HG03064 (cell line): ENCODE data around the gene GPATCH2L.

Experiments used
- ATAC-seq: cut with Tn5 transposase; IDR thresholded peaks from one replicate; pipeline ENCODE4 v1.9.1; 2021; ENCODE audit warnings: low read depth; ENCODE audit not compliant: unreplicated experiment

GPATCH2L gene

GRCh38 chr14:76135722-76136121, 16.0 kb upstream of the GPATCH2L start:
- ATAC-seq, result no peak

GRCh38 chr14:76136476-76137110, 15.1 kb upstream of the GPATCH2L start:
- no peak for ATAC-seq

- ATAC-seq, result no peak
Measured at GRCh38 chr14:76138119-76138757, 13.5 kb upstream of the GPATCH2L start.

GRCh38 chr14:76138758-76139723, 12.7 kb upstream of the GPATCH2L start:
- no peak for ATAC-seq

- no peak for ATAC-seq
Measured at GRCh38 chr14:76143642-76144041, 8.1 kb upstream of the GPATCH2L start.

GRCh38 chr14:76146976-76147375, 4.7 kb upstream of the GPATCH2L start:
- ATAC-seq, result no peak

- ATAC-seq, result no peak
Measured at GRCh38 chr14:76149196-76149595, 2.5 kb upstream of the GPATCH2L start.

GRCh38 chr14:76152333-76152681, 585 bp downstream of the GPATCH2L start:
- peak; percentile 60 for ATAC-seq

- no peak for ATAC-seq
Measured at GRCh38 chr14:76153919-76154318, 2.2 kb downstream of the GPATCH2L start.

GRCh38 chr14:76154539-76155126, 2.9 kb downstream of the GPATCH2L start:
- no peak for ATAC-seq

GRCh38 chr14:76163668-76164363, 12.1 kb downstream of the GPATCH2L start:
- ATAC-seq, result no peak

- ATAC-seq, result no peak
Measured at GRCh38 chr14:76168531-76168930, 16.8 kb downstream of the GPATCH2L start.

- ATAC-seq, result no peak
Measured at GRCh38 chr14:76169776-76170175, 18.1 kb downstream of the GPATCH2L start.

- ATAC-seq, result no peak
Measured at GRCh38 chr14:76174982-76175381, 23.3 kb downstream of the GPATCH2L start.

GRCh38 chr14:76175942-76176341, 24.2 kb downstream of the GPATCH2L start:
- ATAC-seq, result no peak

GRCh38 chr14:76181546-76181945, 29.8 kb downstream of the GPATCH2L start:
- ATAC-seq, result no peak

GRCh38 chr14:76186308-76187027, 34.7 kb downstream of the GPATCH2L start:
- ATAC-seq, result no peak

- no peak for ATAC-seq
Measured at GRCh38 chr14:76191297-76191696, 39.6 kb downstream of the GPATCH2L start.

GRCh38 chr14:76193696-76194095, 42.0 kb downstream of the GPATCH2L start:
- ATAC-seq, result no peak

- no peak for ATAC-seq
Measured at GRCh38 chr14:76194327-76194726, 42.6 kb downstream of the GPATCH2L start.
